GM18519 (cell line): Measurements from ENCODE around the gene CNEP1R1.

Experiments used
- ATAC-seq: cut with Tn5 transposase; IDR thresholded peaks from one replicate; pipeline ENCODE4 v1.9.1; 2021; ENCODE audit warnings: mild to moderate bottlenecking, moderate library complexity; ENCODE audit not compliant: unreplicated experiment, low FRiP score

CNEP1R1 gene

DNA sequence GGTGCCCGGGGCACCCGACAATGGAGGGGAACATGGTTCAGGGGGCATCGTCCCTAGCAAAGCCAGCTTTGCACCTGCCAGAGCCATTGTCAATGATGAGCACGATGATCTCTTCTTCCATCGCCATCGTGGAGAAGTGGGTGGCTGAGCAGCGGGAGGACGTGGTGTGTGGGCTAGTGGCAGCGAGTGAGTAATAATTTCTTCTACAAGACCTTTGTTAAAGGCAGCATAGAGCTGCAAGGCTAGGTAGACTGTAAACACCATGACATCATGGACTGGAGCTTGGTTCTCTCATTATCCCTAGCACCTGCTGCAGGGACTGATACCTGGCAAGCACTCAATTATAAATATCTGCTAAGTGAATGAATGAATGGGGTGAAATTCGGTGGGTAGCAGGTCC is 34.1 kb downstream of the CNEP1R1 start:
- no peak for ATAC-seq

DNA sequence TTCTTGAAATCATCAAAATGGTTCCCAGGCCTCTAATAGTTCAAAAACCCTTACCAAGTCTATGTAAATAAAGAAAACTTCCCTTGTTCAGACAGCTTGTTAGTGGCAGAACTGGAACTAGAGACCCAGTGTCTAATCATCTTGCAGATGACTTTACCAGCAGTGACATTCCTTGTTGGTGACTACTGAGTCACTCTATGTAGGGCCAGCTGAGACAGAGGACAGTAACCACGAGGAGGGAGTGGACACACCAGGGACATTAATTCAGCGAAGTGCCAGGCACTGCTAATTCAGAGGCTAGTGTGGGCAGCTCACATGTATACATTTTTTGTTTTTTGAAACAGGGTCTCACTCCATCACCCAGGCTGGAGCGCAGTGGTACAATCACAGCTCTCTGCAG is 34.6 kb downstream of the CNEP1R1 start:
- no peak for ATAC-seq

DNA sequence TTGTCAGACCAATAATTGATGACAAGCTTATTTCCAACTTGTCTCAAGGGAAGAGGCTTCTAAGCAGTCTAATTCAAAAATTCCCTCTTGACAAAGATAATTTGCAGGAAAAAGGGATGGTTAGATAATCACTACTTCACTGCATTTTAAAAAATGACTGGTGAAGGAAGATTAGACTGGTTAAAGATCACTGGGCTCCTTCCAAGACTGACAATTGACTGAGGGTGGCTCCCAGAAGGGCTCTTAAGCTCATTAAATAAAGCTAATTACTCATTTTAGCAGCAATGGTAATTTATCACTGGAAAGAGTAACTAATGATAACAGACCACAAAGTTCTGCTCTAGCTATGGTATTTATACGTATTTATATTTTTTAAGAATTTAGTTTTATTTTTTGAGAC is 36.3 kb downstream of the CNEP1R1 start:
- no peak for ATAC-seq

- ATAC-seq = no peak
These were observed 40.2 kb downstream of the CNEP1R1 start for GRCh38 chr16:50065241-50065623.

DNA sequence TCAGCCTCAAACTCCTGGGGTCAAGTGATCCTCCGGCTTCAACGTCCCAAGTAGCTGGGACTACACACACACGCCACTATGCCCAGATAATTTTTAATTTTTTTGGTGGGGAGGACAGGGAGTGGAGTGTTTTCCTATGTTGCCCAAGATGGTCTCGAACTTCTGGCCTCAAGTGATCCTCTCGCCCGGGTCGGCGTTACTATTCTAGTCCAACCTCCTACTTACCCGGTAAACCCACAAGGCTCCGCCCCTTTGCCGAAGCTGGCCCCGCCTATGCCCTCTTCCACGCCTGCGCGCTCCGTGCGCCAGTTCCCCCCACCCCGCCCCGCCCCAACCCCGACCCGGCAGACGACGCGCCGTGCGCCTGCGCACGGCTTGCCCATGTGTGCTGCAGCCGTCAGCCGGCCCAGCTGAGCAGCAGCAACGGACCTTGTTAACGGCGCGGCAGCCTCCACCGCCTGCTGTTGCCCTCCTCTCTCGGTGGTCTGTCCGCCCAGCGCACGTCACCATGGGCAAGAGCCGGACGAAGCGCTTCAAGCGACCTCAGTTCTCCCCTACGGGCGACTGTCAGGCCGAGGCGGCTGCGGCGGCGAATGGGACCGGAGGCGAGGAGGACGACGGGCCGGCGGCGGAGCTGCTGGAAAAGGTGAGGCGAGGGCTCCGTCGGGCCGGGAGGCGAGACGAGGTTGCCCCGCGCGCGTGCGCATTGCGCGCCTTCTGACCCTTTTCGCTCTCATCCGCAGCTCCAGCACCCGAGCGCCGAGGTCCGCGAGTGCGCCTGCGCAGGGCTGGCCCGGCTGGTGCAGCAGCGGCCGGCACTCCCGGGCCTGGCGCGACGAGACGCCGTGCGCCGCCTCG is 40.8 kb downstream of the CNEP1R1 start, which contains the start of gene HEATR3:
Gene HEATR3 (plus strand): TSS at position 347 of the 858 bp plus-strand sequence. CDS start 162 bp downstream, at position 509.
- peak; percentile 51 for ATAC-seq

DNA sequence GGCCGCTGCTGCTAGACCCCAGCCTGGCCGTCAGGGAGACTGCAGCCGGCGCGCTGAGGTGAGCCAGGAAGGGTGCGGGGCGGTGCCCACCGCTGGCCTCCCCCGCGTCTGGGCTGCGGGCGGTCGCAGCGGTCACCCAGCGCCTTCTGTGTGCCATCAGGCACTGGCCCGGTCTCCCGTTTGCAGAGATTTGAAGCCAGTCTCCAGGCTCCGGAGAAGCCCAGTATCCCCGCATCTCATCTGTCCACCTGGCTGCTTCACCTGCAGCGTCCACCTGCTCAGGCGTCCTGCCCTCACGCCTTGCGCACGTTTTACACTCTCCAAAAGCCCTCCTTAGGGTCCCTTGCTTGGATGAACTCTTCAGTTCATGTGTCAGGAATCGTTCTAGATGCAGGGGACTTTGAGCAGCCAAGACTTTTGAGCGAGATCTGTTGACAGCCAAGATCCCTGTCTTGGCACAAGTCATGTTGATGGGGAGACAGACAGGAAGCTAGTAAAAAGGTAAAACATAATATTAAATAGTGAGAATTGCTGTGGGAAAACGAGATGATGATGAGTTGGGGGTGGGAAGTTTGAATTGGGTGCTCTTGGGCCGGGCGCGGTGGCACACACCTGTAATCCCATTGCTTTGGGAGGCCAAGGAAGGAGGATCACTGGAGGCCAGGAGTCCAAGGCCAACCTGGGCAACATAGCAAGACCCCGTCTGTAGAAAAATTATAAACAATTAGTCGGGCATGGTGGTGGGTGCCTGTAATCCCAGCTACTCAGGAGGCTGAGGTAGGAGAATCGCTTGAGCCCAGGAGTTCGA is 41.7 kb downstream of the CNEP1R1 start:
- ATAC-seq = no peak

- ATAC-seq = no peak
These were observed 42.3 kb downstream of the CNEP1R1 start for GRCh38 chr16:50067290-50067853.

- ATAC-seq = no peak
These were observed 43.5 kb downstream of the CNEP1R1 start for GRCh38 chr16:50068550-50068949.

DNA sequence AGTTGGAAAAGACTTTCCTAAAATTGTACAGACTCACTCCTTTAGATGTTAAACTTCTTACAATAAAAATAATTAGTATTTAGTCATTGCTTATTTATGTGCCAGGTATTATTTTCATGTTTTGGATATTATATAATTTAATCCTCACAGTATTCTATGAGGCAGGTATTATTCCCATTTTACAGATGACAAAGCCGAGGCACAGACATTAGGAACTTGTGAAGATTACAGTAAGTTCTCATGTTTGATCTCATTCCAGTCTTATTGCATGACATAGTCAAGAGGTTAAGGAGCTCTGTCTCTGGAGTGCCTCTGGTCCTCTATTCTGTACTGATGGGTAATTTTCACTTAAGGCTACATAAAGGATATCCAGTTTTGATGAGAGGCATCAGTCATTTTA is 44.0 kb downstream of the CNEP1R1 start:
- ATAC-seq = no peak

DNA sequence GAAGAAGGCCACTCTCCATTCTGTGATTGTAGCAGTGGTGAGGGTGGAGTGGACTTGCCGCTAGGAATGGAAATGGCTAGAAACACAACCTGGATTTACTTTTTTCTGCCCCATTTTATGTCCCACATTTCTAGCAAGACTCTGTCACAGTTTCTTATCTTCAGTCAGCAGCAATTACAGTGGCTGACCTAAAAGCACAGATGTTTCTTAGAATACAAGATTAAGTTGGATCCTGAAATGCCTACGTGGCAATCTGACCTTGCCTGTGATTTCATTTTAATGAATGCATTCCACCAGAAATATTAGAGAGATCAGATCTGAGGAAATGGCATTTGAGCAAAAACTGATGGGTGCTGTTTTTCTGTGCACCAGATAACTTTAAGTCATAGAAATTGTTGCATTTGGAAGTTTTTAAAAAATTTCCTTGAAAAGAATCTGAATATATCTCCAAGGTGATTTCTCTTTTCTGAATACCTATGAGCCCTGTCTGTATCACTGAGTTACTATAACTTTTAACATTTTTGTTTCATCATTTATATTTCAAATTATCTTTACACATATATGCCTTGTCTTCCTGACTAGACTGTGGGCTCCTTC is 46.1 kb downstream of the CNEP1R1 start:
- no peak for ATAC-seq

- no peak for ATAC-seq
These were observed 47.7 kb downstream of the CNEP1R1 start for GRCh38 chr16:50072730-50073129.

- ATAC-seq = no peak
These were observed 54.5 kb downstream of the CNEP1R1 start for GRCh38 chr16:50079397-50080140.

DNA sequence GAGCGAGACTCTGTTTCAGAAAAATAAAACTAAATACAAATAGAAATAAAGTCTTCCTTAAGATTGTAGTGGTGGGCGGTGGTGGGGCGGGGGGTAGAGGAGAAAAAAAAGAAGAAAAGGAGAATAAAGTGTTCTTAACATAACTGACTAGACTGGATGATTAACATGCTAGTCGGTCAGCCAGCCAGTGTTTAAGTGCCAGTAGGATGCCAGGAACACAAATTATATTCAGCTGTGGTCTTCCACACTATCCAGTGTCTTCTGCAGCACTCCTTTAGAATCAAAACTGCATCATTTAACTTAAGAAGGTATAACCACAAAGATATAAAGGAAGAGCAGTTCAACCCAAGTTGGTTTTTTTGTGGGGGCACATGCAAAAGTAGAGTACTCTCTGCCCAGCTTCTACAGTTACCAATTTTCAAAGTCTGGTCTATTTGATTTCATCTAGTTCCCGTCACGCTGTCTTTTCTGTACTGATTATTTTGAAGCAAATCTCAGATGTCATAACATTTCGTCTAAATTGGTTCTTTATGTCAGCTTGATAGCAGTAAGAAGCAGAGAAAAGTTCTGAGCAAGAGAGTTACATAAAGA is 56.5 kb downstream of the CNEP1R1 start:
- no peak for ATAC-seq

DNA sequence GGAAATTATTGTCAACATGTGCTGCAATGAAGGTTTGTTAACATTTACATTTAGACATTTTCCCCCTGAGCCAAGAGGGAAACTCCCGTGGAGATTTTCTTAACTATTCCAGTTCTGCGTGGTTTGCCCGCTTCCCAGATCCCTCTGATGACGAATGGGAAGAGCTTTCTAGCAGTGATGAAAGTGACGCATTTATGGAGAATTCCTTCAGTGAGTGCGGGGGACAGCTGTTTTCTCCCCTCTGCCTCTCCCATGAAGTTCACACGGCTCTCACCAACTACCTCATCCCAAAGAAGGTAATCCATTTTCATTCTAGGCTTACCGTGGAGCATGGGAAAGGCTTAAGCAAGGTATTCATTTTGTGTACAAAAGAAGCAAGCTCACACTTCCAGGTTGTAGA is 59.0 kb downstream of the CNEP1R1 start:
- ATAC-seq = no peak

GRCh38 chr16:50086176-50086575 is 61.2 kb downstream of the CNEP1R1 start:
- ATAC-seq = no peak
